Activated T-helper 1 cell treated with Interleukin-2 at 50 U/mL for 16 hours (primary cell): ENCODE measurements around the gene DEPDC1B.
"Not testable (repeated sequence)": the region's sequence is repeated elsewhere in the genome, so short reads cannot be mapped to it uniquely, and the experiment has no call there.

Experiments
- DNase-seq: peaks from one replicate; pipeline ENCODE4 v3.0.0-alpha.2; 2020; ENCODE audit warnings: low read depth

DEPDC1B gene

DNA sequence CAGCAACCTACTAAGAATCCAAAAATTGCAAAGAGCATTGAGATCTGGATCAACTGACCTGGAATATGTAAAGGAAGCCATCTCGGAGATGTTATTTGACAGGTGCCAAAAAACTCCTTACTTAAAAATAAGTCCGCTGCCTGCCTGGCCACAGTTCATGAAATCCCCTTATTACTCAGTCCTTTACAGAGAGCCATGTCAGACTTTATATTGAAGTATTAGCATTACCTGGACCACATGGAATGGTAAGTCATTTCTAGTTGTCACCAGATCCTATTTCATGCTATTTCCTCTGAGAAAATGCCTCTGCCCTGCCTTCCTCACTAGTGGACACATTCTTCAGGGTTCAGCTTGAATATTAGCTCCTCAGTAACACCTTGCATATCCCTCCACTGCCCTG lies 115.7 kb downstream of the DEPDC1B start:
- DNase-seq, result no peak

DNA sequence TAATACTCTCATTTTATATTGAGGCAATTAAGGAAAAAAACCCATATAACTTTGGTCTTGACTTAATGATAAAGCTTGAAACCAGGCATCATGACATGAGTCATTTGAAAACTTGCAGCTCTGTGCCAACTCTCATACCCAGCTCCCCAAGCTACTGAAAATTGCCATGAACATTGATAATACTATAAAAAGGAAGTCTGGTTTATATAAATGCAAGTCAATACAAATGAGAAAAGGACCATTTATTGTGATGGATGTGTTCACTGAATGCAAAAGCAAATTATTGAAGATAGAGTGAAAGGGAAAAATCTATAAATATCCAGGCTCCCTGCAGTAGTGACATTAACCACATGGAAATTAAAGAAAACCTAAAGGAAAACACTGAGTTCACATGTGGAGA lies 116.3 kb downstream of the DEPDC1B start:
- DNase-seq, result no peak

DNA sequence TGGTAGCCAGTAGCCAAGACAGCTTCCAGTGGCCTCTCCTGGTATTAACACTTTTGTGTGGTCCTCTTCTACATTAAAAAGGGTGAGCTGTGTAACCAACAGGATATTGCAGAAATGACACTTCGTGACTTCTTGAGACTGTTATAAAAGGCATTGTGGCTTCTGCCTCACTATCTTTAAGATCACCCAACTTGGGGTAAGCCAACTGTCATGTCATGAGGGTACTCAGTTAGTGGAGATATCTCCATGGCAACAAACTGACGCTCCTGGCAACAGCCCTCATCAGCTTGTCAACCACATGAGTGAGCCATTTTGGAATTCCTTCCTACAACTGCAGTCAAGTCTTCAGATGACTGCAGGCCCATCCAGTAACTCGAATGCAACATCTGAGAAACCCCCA lies 121.7 kb downstream of the DEPDC1B start:
- DNase-seq, result no peak

DNA sequence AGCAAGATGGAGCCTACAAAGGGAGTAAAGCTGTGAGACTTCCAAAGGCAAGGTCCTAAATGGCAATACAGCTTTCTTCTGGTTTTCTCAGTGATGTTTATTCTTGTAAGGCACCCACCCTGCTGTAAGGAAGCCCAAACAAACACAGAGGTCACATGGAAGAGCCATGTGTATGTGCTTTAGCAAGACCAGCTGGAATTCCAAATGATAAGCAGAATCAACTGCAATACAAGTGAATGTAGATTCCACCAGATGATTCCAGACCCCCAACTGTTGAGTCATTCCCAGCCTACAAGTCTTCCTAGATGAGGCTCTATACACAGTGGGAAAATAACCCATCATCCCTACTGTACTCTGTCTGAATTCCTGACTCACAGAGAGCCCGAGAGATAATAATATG lies 122.8 kb downstream of the DEPDC1B start:
- no peak for DNase-seq

DNA sequence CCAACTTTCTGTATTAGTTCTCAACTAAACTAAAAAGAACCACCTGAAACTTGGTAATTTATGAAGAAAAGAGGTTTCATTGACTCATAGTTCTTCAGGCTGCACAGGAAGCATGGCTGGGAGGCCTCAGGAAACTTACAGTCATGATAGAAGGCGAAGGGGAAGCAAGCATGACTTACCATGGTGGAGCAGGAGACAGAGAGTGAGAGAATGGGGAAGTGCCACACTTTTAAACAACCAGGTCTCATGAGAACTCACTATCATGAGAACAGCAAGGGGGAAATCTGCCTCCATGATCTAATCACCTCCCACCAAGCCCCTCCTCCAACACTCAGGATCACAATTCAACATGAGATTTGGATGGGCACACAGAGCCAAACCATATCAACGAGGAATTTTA lies 123.5 kb downstream of the DEPDC1B start:
- DNase-seq, result no peak

DNA sequence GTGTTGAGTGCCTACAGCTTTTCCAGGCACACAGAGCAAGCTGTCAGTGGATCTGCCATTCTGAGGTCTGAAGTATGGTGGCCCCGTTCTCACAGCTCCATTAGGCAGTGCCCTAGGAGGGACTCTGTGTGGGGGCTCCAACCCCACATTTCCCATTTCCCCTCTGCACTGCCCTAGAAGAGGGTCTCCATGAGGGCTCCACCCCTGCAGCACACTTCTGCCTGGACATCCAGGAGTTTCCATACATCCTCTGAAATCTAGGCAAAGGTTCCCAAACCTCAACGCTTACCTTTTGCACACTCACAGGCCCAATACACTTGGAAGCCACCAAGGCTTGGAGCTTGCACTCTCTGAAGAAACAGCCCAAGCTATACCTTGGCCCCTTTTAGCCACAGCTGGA lies 131.3 kb downstream of the DEPDC1B start:
- DNase-seq, result no peak

DNA sequence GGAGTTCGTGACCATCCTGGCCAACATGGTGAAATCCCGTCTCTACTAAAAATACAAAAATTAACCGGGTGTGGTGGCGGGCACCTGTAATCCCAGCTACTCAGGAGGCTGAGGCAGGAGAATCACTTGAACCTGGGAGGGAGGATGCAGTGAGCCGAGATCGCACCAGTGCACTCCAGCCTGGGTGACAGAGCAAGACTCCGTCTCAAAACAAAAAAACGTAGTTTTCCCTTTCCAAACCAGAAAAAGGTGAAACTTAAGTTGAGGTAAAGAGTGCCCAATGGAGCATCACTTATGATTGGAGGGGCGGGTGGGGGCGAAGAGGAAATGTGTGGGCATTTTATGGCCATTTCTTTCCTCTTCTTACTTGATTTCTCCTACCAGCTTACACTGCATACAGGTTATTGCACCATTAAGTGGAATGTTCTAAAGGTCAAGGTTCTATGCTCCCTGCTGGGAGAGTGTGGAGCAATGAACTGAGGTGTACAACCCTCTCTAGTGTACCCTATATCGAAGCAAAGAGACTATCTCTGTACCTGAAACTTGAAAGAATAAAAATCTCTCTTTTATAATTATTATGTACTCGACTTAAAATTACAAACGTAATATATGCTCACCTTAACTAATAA lies 136.2 kb downstream of the DEPDC1B start:
- no peak for DNase-seq

DNA sequence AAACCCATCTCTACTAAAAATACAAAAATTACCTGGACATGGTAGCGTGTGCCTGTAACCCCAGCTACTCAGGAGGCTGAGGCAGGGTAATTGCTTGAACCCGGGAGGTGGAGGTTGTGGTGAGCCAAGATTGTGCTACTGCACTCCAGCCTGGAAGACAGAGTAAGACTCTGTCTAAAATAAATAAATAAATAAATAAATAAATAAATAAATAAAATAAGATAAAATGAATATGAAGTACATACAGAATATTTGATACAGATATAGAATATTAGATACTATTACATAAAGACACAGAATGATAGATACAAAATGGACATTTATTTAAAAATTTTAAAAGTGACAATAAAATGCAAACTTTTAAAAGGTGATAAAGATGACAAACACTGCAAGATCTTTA lies 146.7 kb downstream of the DEPDC1B start:
- DNase-seq, result not testable (repeated sequence)

DNA sequence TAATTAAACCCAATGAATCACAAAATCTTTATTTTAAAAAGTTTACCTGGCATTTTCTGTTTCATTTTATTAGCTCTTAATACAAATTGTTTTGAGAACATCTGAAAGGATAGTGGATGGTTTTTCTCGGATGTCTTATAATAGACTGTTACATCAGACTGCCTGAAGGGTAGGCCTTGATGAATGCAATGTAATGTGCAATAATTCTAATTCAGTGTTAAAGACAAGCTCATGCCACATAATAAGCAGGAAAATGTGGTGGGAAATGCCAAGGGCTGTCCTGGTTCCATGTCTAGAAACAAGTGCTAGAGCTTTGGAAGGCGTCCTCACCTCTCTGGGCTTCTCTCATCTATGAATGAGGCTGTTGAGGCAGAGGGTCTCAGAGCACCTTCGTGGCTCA lies 148.1 kb downstream of the DEPDC1B start:
- DNase-seq, result no peak

DNA sequence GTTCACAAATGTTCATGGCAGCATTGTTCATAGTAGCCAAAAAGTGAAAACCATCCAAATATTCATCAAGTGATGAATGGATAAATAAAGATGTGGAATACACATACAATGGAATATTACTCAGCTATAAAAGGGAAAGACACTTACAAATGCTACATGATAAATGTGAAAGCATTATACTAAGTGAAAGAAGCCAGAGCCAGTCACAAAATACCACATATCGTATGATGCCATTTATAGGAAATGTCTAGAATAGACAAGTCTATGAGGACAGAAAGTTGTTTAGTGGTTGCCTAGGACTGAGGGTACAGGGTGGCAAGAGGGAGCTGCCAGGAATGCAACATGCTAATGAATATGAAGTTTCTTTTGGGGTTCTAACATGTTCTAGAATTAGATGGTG lies 148.7 kb downstream of the DEPDC1B start:
- no peak for DNase-seq

DNA sequence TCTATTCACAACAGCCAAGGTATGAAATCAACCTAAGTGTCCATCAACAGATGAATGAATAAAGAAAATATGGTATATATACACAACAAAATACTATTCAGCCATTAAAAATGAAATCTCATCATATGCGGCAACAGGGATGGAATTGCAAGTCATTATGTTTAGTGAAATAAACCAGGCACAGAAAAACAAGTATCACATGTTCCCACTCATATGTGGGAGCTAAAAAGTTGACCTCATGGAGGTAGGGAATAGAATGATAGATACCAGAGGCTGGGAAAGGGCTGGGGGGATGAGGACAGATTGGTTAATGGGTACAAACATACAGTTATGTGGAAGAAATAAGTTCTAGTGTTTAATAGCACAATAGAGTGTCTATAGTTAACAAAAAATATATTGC lies 149.7 kb downstream of the DEPDC1B start:
- DNase-seq, result no peak

DNA sequence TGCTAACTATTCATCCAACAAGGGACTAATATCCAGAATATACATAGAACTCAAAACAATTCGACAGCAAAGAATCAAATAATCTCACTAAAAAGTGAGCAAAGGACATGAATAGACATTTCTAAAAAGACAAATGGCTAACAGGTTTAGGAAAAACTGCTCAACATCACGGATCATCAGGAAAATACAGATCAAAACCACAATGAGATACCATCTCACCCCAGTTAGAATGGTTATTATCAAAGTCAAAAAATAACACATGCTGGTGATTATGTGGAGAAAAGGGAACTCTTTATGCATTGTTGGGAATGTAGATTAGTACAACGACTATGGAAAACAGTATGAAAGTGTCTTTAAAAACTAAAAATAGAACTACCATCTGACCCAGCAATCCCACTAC lies 150.1 kb downstream of the DEPDC1B start:
- no peak for DNase-seq
